ENCODE measurements around the gene HSPB1. TPM values are rescaled to one million over a fixed set of nuclear protein-coding genes. Genes with fewer than 3 reads are reported as not detected.
A peak's percentile ranks its signal among the peaks of the same experiment; 100 is the strongest.
"Not testable (repeated sequence)": the region's sequence is repeated elsewhere in the genome, so short reads cannot be mapped to it uniquely, and the experiment has no call there.

The HSPB1 gene
- total RNA-seq, 1 donor from 2014 or later = 3,584 TPM

GRCh38 chr7:76286842-76287403 lies 15.6 kb upstream of the HSPB1 start:
- peaks cover 2 to 5% of the 10 kb centered on the region in 2 donors for H3K4me1 ChIP-seq
- no peaks in the 10 kb centered on the region for H3K36me3 ChIP-seq
- H3K27ac ChIP-seq = no peak overlapping the region
- DNase-seq (ENCODE audit: low spot score in 2 of 2) = no peak
- TF ChIP-seq CTCF (IDR thresholded peaks at IDR 0.05) = no peak
- intact Hi-C loops (cut with DNase I) = no loop called here
- H3K27me3 ChIP-seq = no peaks in the 10 kb centered on the region
- H3K4me3 ChIP-seq = no peak overlapping the region
- no peaks in the 10 kb centered on the region for H3K9me3 ChIP-seq

- DNase-seq (ENCODE audit: low spot score in 2 of 2) = not testable (repeated sequence)
Observed at GRCh38 chr7:76290847-76291350, 11.6 kb upstream of the HSPB1 start.

GRCh38 chr7:76291351-76292212 lies 10.9 kb upstream of the HSPB1 start:
- Histone ChIP-seq H3K27ac (peak overlapping the region; percentile 93 to 99), H3K4me3 (peak overlapping the region; percentile 24 to 59), H3K9me3 (no peaks in the 10 kb centered on the region), H3K4me1 (peaks cover 24 to 29% of the 10 kb centered on the region in 2 donors), H3K36me3 (no peaks in the 10 kb centered on the region), H3K27me3 (no peaks in the 10 kb centered on the region)
- intact Hi-C loops (cut with DNase I) = loop anchor here (1.0 to 10.0 kb wide), 5 partner anchors 15 to 417 kb away; partner anchors contain the start of genes RHBDD2 and YWHAG
- DNase-seq (ENCODE audit: low spot score in 2 of 2) = peak; percentile 81 to 97
- TF ChIP-seq CTCF (IDR thresholded peaks at IDR 0.05) = peak; percentile 97 to 98 (median 97)

More at GRCh38 chr7:76290847-76291350, 11.6 kb upstream of the HSPB1 start:
- H3K4me3 ChIP-seq, H3K9me3 ChIP-seq, H3K36me3 ChIP-seq, H3K27me3 ChIP-seq: not testable (repeated sequence)
- H3K27ac ChIP-seq = peak overlapping the region; percentile 93 to 99
- H3K4me1 ChIP-seq = peaks cover 24% of the 10 kb centered on the region in 2 donors
- intact Hi-C loops (cut with DNase I) = loop anchor here (1.0 to 10.0 kb wide), 5 partner anchors 16 to 416 kb away; partner anchors contain the start of genes RHBDD2 and YWHAG

- DNase-seq (ENCODE audit: low spot score in 2 of 2) = no peak
- no peak for TF ChIP-seq CTCF (IDR thresholded peaks at IDR 0.05)
- Histone ChIP-seq H3K27me3 (no peaks in the 10 kb centered on the region), H3K27ac (peak overlapping the region; percentile 93 to 99), H3K4me3 (peak overlapping the region; percentile 24 to 59), H3K36me3 (no peaks in the 10 kb centered on the region), H3K4me1 (peaks cover 24 to 34% of the 10 kb centered on the region in 2 donors), H3K9me3 (no peaks in the 10 kb centered on the region)
- intact Hi-C loops (cut with DNase I) = loop anchor here (10.0 kb wide), 1 partner anchor 417 kb away; the partner anchor contains the start of gene RHBDD2
Observed at GRCh38 chr7:76292213-76292573, 10.3 kb upstream of the HSPB1 start.

GRCh38 chr7:76292911-76293310 lies 9.6 kb upstream of the HSPB1 start:
- H3K27me3 ChIP-seq; H3K9me3 ChIP-seq; DNase-seq (ENCODE audit: low spot score in 2 of 2); H3K36me3 ChIP-seq: not testable (repeated sequence)
- peak overlapping the region; percentile 93 to 99 for H3K27ac ChIP-seq
- peaks cover 27 to 40% of the 10 kb centered on the region in 2 donors for H3K4me1 ChIP-seq
- intact Hi-C loops (cut with DNase I) = loop anchor here (10.0 kb wide), 1 partner anchor 418 kb away; the partner anchor contains the start of gene RHBDD2
- H3K4me3 ChIP-seq = peak overlapping the region in 1 of 2 donors; percentile 59

- no peaks in the 10 kb centered on the region for H3K27me3 ChIP-seq
- H3K27ac ChIP-seq = peak overlapping the region; percentile 93 to 99
- H3K9me3 ChIP-seq = no peaks in the 10 kb centered on the region
- TF ChIP-seq CTCF (IDR thresholded peaks at IDR 0.05) = no peak
- H3K36me3 ChIP-seq = no peaks in the 10 kb centered on the region
- peaks cover 27 to 40% of the 10 kb centered on the region in 2 donors for H3K4me1 ChIP-seq
- H3K4me3 ChIP-seq = peak overlapping the region in 1 of 2 donors; percentile 39
- DNase-seq (ENCODE audit: low spot score in 2 of 2) = no peak
- intact Hi-C loops (cut with DNase I) = loop anchor here (10.0 kb wide), 1 partner anchor 419 kb away; the partner anchor contains the start of gene RHBDD2
Observed at GRCh38 chr7:76293407-76293901, 9.0 kb upstream of the HSPB1 start.

All from ascending aorta (tissue), 2 donors.